Neuronal stem cell (in vitro differentiated cells): ENCODE measurements around the gene AHRR.

Source experiments
- DNase-seq: peaks from one replicate; pipeline ENCODE4 v3.0.0-alpha.2; 2013; ENCODE audit warnings: low spot score
- H2AFZ ChIP-seq: one replicate; pipeline ENCODE4 v1.6.1; 2013; ENCODE audit warnings: mild to moderate bottlenecking, low read length, inconsistent platforms
- H2AK5ac ChIP-seq: 2 replicates; pipeline ENCODE4 v1.6.1; 2013; ENCODE audit warnings: low read depth, mild to moderate bottlenecking, inconsistent platforms, low read length, moderate library complexity, mixed read lengths
- H2BK120ac ChIP-seq: 2 replicates; pipeline ENCODE4 v1.6.1; 2013; ENCODE audit warnings: low read depth, mild to moderate bottlenecking, inconsistent platforms, low read length, moderate library complexity, mixed read lengths
- H2BK12ac ChIP-seq: one replicate; pipeline ENCODE4 v1.6.1; 2013; ENCODE audit warnings: low read length, inconsistent platforms
- H2BK15ac ChIP-seq: 2 replicates; pipeline ENCODE4 v1.6.1; 2013; ENCODE audit warnings: mild to moderate bottlenecking, low read length, inconsistent platforms, mixed read lengths
- H2BK5ac ChIP-seq: one replicate; pipeline ENCODE4 v1.6.1; 2013; ENCODE audit warnings: inconsistent platforms, mild to moderate bottlenecking, low read length, moderate library complexity
- H3K14ac ChIP-seq: one replicate; pipeline ENCODE4 v1.6.1; 2013; ENCODE audit warnings: low read length, inconsistent platforms
- H3K18ac ChIP-seq: 2 replicates; pipeline ENCODE4 v1.6.1; 2013; ENCODE audit warnings: low read length, inconsistent platforms
- H3K23ac ChIP-seq: 2 replicates; pipeline ENCODE4 v1.6.1; 2013; ENCODE audit warnings: low read depth, mild to moderate bottlenecking, mixed read lengths, low read length, inconsistent platforms; ENCODE audit not compliant: poor library complexity
- H3K27ac ChIP-seq: replicated peaks from 3 replicates; pipeline ENCODE4 v1.5.1; 2013; ENCODE audit warnings: low read length, inconsistent platforms
- H3K27me3 ChIP-seq, 3 experiments: 2 replicates each; pipeline ENCODE4 v1.6.1; 2013; ENCODE audit warnings: low read length in 3 of 3, mild to moderate bottlenecking in 2 of 3, inconsistent platforms in 1 of 3, low read depth in 1 of 3, mixed read lengths in 1 of 3, moderate library complexity in 1 of 3; ENCODE audit not compliant: control insufficient read depth in 3 of 3, insufficient read depth in 3 of 3
- H3K36me3 ChIP-seq, 2 donors: replicated peaks in 1 of 2; 2 replicates each; pipeline ENCODE4 v1.6.1; 2013; ENCODE audit warnings: low read length in 2 of 2; ENCODE audit not compliant: control insufficient read depth in 2 of 2, insufficient read depth in 2 of 2
- H3K4ac ChIP-seq: 2 replicates; pipeline ENCODE4 v1.6.1; 2013; ENCODE audit warnings: inconsistent platforms, mild to moderate bottlenecking, low read length, moderate library complexity
- H3K4me1 ChIP-seq, 2 donors: 1 replicate in 1 of 2; 2 replicates in 1 of 2; pipeline ENCODE4 v1.6.1; 2013; ENCODE audit warnings: low read length in 2 of 2, low read depth in 1 of 2; ENCODE audit not compliant: control insufficient read depth in 2 of 2, insufficient read depth in 1 of 2
- H3K4me2 ChIP-seq: one replicate; pipeline ENCODE4 v1.6.1; 2013; ENCODE audit warnings: mild to moderate bottlenecking, low read length, inconsistent platforms; ENCODE audit not compliant: insufficient read depth, poor library complexity, severe bottlenecking
- H3K4me3 ChIP-seq, 2 donors: 2 replicates each; pipeline ENCODE4 v1.5.1; 2013; ENCODE audit warnings: low read length in 2 of 2, mild to moderate bottlenecking in 2 of 2, inconsistent platforms in 1 of 2, moderate library complexity in 1 of 2
- H3K79me1 ChIP-seq: one replicate; pipeline ENCODE4 v1.6.1; 2013; ENCODE audit warnings: low read depth, mild to moderate bottlenecking, inconsistent platforms, low read length, moderate library complexity
- H3K9ac ChIP-seq: one replicate; pipeline ENCODE4 v1.6.1; 2013; ENCODE audit warnings: mild to moderate bottlenecking, low read depth, low read length, inconsistent platforms; ENCODE audit not compliant: poor library complexity
- H3K9me3 ChIP-seq, 2 donors: replicated peaks in 1 of 2; 2 replicates each; pipeline versions ENCODE3 to v1.6.1; 2013; ENCODE audit warnings: low read length in 2 of 2, mild to moderate bottlenecking in 2 of 2, inconsistent platforms in 1 of 2, low read depth in 1 of 2, mixed read lengths in 1 of 2, moderate library complexity in 1 of 2; ENCODE audit not compliant: control insufficient read depth in 2 of 2, insufficient read depth in 1 of 2
- H4K8ac ChIP-seq: one replicate; pipeline ENCODE4 v1.6.1; 2013; ENCODE audit warnings: low read depth, mild to moderate bottlenecking, inconsistent platforms, low read length, moderate library complexity
- H4K91ac ChIP-seq: one replicate; pipeline ENCODE4 v1.6.1; 2013; ENCODE audit warnings: low read length, low read depth, mild to moderate bottlenecking, inconsistent platforms; ENCODE audit not compliant: poor library complexity
- WGBS, 2 donors: extraction: QIAGEN DNeasy Blood & Tissue Kit; methylation state at CpG; one replicate each; pipeline ENCODE4 v1.1.7; 2013; ENCODE audit warnings: missing lambda C conversion rate in 2 of 2, mixed read lengths in 1 of 2; ENCODE audit not compliant: insufficient read length in 2 of 2, insufficient replicate concordance in 1 of 2; ENCODE audit errors: extremely low coverage in 2 of 2; 5-methylcytosine and 5-hydroxymethylcytosine counted together

Gene AHRR

GRCh38 chr5:427415-428087, 106.0 kb downstream of the AHRR start:
- DNase-seq, result no peak
- no peak overlapping the region for H4K91ac ChIP-seq

GRCh38 chr5:428219-428618, 106.7 kb downstream of the AHRR start:
- peak overlapping the region; percentile 35 for H2BK5ac ChIP-seq

More at GRCh38 chr5:427415-428087, 106.0 kb downstream of the AHRR start:
- H3K4me2 ChIP-seq, result no peak overlapping the region
- H3K27ac ChIP-seq, result no peak overlapping the region
- no peak overlapping the region for H4K8ac ChIP-seq
- H3K79me1 ChIP-seq, result no peaks in the 10 kb centered on the region
- no peak overlapping the region for H2BK15ac ChIP-seq
- H3K18ac ChIP-seq, result no peak overlapping the region
- H3K9me3 ChIP-seq, result peaks cover 0 to 8% of the 10 kb centered on the region in 2 donors
- H3K27me3 ChIP-seq, result no peaks in the 10 kb centered on the region
- H3K4me1 ChIP-seq, result peaks cover 0 to 3% of the 10 kb centered on the region in 2 donors
- H2AFZ ChIP-seq, result no peak overlapping the region
- H2BK5ac ChIP-seq, result no peak overlapping the region
- peak overlapping the region; percentile 29 for H2AK5ac ChIP-seq
- no peak overlapping the region for H2BK12ac ChIP-seq
- H3K23ac ChIP-seq, result no peak overlapping the region
- no peak overlapping the region for H3K4ac ChIP-seq
- WGBS, 2 donors, result no CpG with 5 or more reads among the region's 39 CpGs
- H3K36me3 ChIP-seq, result no peaks in the 10 kb centered on the region
- no peak overlapping the region for H2BK120ac ChIP-seq
- H3K14ac ChIP-seq, result no peak overlapping the region
- no peak overlapping the region for H3K4me3 ChIP-seq
- H3K9ac ChIP-seq, result no peak overlapping the region

DNA sequence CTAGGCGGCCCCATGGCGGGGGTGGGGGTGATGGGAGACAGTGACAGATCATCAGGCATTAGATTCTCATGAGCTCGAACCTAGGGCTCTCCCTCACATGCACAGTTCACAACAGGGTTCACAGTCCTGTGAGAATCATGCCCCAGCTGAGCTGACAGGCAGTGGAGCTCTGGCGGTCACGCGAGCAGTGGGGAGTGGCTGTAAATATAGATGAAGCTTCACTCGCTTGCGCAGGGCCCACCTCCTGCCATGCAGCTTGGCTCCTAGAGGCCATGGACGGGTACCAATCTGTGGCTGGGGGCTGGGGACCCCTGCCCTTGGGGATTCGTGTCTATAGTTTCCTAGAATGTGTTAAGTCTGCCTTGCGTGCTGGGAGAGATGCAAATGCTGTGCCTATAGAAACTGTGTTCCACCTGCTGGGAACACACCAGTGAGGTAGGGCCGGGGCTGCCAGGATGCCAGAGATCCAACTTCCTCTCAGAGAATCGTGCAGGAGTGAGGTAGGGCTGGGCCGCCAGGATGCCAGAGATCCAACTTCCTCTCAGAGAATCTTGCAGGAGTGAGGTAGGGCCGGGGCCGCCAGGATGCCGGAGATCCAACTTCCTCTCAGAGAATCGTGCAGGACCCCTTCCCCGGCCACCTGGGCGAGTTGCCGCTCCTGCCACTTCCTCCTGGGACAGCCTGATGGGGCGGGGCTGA, 107.4 kb downstream of the AHRR start:
- H4K8ac ChIP-seq, result no peak overlapping the region
- H3K4ac ChIP-seq, result no peak overlapping the region
- no peak overlapping the region for H3K18ac ChIP-seq
- H2BK12ac ChIP-seq, result no peak overlapping the region
- no peak for DNase-seq
- no peaks in the 10 kb centered on the region for H3K27me3 ChIP-seq
- H2BK15ac ChIP-seq, result no peak overlapping the region
- no peak overlapping the region for H3K4me2 ChIP-seq
- no peak overlapping the region for H2AFZ ChIP-seq
- H4K91ac ChIP-seq, result no peak overlapping the region
- H2BK5ac ChIP-seq, result no peak overlapping the region
- H3K4me1 ChIP-seq, result peaks cover 0 to 3% of the 10 kb centered on the region in 2 donors
- peak overlapping the region; percentile 14 for H3K14ac ChIP-seq
- H3K27ac ChIP-seq, result no peak overlapping the region
- no CpG with 5 or more reads among the region's 22 CpGs for WGBS, 2 donors
- no peaks in the 10 kb centered on the region for H3K79me1 ChIP-seq
- H3K9me3 ChIP-seq, result peaks cover 0 to 8% of the 10 kb centered on the region in 2 donors
- no peaks in the 10 kb centered on the region for H3K36me3 ChIP-seq
- no peak overlapping the region for H2BK120ac ChIP-seq
- peak overlapping the region; percentile 53 for H2AK5ac ChIP-seq
- H3K4me3 ChIP-seq, result peak overlapping the region in 1 of 2 donors; percentile 29
- no peak overlapping the region for H3K23ac ChIP-seq
- no peak overlapping the region for H3K9ac ChIP-seq

More at GRCh38 chr5:428219-428618, 106.7 kb downstream of the AHRR start:
- Histone ChIP-seq H4K8ac (no peak overlapping the region), H3K18ac (peak overlapping the region; percentile 65), H3K27ac (no peak overlapping the region), H3K14ac (no peak overlapping the region), H3K36me3 (no peaks in the 10 kb centered on the region), H2AFZ (no peak overlapping the region), H3K4me1 (peaks cover 0 to 3% of the 10 kb centered on the region in 2 donors), H3K27me3 (no peaks in the 10 kb centered on the region), H4K91ac (no peak overlapping the region), H3K23ac (no peak overlapping the region), H3K9me3 (peaks cover 0 to 8% of the 10 kb centered on the region in 2 donors), H2AK5ac (no peak overlapping the region), H3K9ac (no peak overlapping the region), H3K4me2 (no peak overlapping the region), H2BK15ac (no peak overlapping the region), H2BK12ac (no peak overlapping the region), H3K79me1 (no peaks in the 10 kb centered on the region), H3K4ac (no peak overlapping the region), H3K4me3 (no peak overlapping the region), H2BK120ac (no peak overlapping the region)
- no peak for DNase-seq
- no CpG with 5 or more reads among the region's 11 CpGs for WGBS, 2 donors

DNA sequence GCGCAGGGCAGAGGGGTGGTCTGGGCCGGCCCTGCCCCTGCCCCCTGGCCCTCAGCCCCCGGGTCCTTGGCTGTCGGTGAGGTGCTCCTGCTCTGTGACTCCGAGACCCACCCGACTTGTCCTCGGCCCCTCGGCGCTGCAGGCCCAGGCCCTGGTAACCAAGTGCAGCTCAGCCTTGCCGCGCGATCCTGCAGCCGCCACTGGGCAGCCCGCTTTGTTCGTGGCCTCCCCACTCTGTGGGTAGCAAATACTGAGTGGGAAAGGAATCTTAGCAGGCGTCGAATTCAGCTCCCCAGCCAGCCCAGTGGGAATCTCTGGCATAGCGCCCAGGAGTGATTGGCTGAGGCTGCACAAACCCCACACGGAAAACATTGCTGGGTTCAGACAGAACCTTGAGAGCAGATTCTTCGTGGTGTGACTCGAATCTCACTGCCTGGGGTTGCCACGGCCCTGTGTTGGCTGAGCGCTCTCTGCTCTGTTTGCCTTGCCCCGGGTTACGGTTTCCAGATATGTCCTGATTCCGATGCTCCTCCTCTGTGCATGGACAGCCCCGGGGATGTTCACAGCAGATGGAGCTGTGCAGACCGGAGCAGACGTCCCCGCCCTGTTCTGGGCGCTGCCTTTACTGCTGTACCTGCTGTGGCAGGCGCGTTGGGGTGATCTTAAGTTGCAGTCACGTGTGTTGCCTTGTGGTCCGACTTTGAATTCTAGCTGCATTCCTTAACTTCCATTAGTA, 108.1 kb downstream of the AHRR start:
- Histone ChIP-seq H4K91ac (no peak overlapping the region), H3K79me1 (peaks cover 3% of the 10 kb centered on the region), H3K9ac (peak overlapping the region; percentile 50), H3K4me3 (no peak overlapping the region), H2BK12ac (no peak overlapping the region), H3K14ac (peak overlapping the region; percentile 14), H3K4me2 (no peak overlapping the region), H3K9me3 (peaks cover 0 to 8% of the 10 kb centered on the region in 2 donors), H3K4ac (no peak overlapping the region), H2AK5ac (peak overlapping the region; percentile 53), H2BK5ac (peak overlapping the region; percentile 15), H3K27ac (no peak overlapping the region), H2AFZ (no peak overlapping the region), H2BK120ac (no peak overlapping the region), H3K23ac (no peak overlapping the region), H4K8ac (no peak overlapping the region), H3K18ac (no peak overlapping the region), H3K27me3 (no peaks in the 10 kb centered on the region), H3K4me1 (peaks cover 0 to 3% of the 10 kb centered on the region in 2 donors), H2BK15ac (no peak overlapping the region), H3K36me3 (no peaks in the 10 kb centered on the region)
- DNase-seq, result no peak
- no CpG with 5 or more reads among the region's 35 CpGs for WGBS, 2 donors
